GM19043 (cell line): ENCODE results near the gene DYRK1A.
"Not testable (repeated sequence)": the region's sequence is repeated elsewhere in the genome, so short reads cannot be mapped to it uniquely, and the experiment has no call there.

Experiments
- ATAC-seq: cut with Tn5 transposase; IDR thresholded peaks from one replicate; pipeline ENCODE4 v1.9.1; 2021; ENCODE audit warnings: low read depth; ENCODE audit not compliant: unreplicated experiment

Gene DYRK1A

GRCh38 chr21:37520801-37521200 is 154.2 kb downstream of the DYRK1A start:
- ATAC-seq, result no peak

- ATAC-seq, result no peak
Measured at GRCh38 chr21:37521658-37522057, 155.1 kb downstream of the DYRK1A start.

- no peak for ATAC-seq
Measured at GRCh38 chr21:37522641-37523295, 156.2 kb downstream of the DYRK1A start.

- ATAC-seq, result not testable (repeated sequence)
Measured at GRCh38 chr21:37524944-37525343, 158.4 kb downstream of the DYRK1A start.

GRCh38 chr21:37525810-37526209 is 159.2 kb downstream of the DYRK1A start:
- ATAC-seq, result no peak

- no peak for ATAC-seq
Measured at GRCh38 chr21:37527103-37527502, 160.5 kb downstream of the DYRK1A start.

GRCh38 chr21:37527716-37528115 is 161.1 kb downstream of the DYRK1A start:
- no peak for ATAC-seq

GRCh38 chr21:37528150-37528937 is 161.8 kb downstream of the DYRK1A start:
- no peak for ATAC-seq

- ATAC-seq, result no peak
Measured at GRCh38 chr21:37529649-37530048, 163.1 kb downstream of the DYRK1A start.

GRCh38 chr21:37530901-37531351 is 164.4 kb downstream of the DYRK1A start:
- no peak for ATAC-seq

- ATAC-seq, result no peak
Measured at GRCh38 chr21:37531431-37531932, 164.9 kb downstream of the DYRK1A start.

- no peak for ATAC-seq
Measured at GRCh38 chr21:37532868-37533780, 166.6 kb downstream of the DYRK1A start.

GRCh38 chr21:37534431-37534830 is 167.9 kb downstream of the DYRK1A start:
- no peak for ATAC-seq

GRCh38 chr21:37535130-37535529 is 168.6 kb downstream of the DYRK1A start:
- no peak for ATAC-seq

GRCh38 chr21:37535672-37536071 is 169.1 kb downstream of the DYRK1A start:
- ATAC-seq, result no peak

GRCh38 chr21:37536616-37537278 is 170.2 kb downstream of the DYRK1A start:
- ATAC-seq, result no peak

GRCh38 chr21:37537391-37537996 is 170.9 kb downstream of the DYRK1A start:
- no peak for ATAC-seq

GRCh38 chr21:37538971-37539590 is 172.5 kb downstream of the DYRK1A start:
- ATAC-seq, result no peak

- ATAC-seq, result not testable (repeated sequence)
Measured at GRCh38 chr21:37541128-37541527, 174.6 kb downstream of the DYRK1A start.
